LHCN-M2 (cell line): ENCODE data around the gene MAST3. TPM values are rescaled to one million over a fixed set of nuclear protein-coding genes. Genes with fewer than 3 reads are reported as not detected.
"Not testable (repeated sequence)": the region's sequence is repeated elsewhere in the genome, so short reads cannot be mapped to it uniquely, and the experiment has no call there.

Source experiments
- DNase-seq: peaks from one replicate; pipeline ENCODE4 v3.0.0-alpha.2; 2012; ENCODE audit warnings: low read depth
- total RNA-seq: library from RNA; depleted of rRNA; stranded (reverse); fragments of >200 nt; gene quantifications from 2 replicates; pipeline ENCODE4 v1.2.3, GENCODE V29; 2014

The MAST3 gene
- total RNA-seq, 1 experiment from 2014 or later: 2.2 TPM

- DNase-seq: peak; percentile 21
Measured at GRCh38 chr19:18157465-18158063, 60.0 kb downstream of the MAST3 start.

GRCh38 chr19:18158467-18158866, 60.9 kb downstream of the MAST3 start:
- DNase-seq: no peak

GRCh38 chr19:18159059-18159616, 61.6 kb downstream of the MAST3 start:
- not testable (repeated sequence) for DNase-seq

- DNase-seq: no peak
Measured at GRCh38 chr19:18159810-18160209, 62.2 kb downstream of the MAST3 start.

DNA sequence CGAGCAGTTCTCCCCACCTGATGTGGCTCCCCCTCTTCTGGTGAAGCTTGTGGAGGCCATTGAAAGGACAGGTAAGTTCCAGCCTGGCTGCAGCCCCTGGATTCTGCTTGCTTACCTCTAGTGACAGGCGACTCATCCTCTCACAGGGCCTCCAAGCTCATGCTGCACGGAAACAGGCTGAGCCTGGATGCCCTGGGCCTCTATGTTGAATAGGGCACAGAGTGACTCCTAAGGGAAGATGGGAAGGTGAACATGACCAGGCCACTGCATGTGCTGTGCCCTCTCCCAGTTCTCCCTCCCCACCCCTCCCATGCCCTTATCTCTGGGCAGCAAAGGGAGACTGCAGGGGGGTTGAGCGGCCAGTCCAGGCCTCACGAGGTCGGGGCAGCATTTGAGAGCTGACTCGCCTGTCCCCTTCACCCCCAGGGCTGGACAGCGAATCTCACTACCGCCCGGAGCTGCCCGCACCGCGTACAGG, 63.0 kb downstream of the MAST3 start:
- DNase-seq: no peak

DNA sequence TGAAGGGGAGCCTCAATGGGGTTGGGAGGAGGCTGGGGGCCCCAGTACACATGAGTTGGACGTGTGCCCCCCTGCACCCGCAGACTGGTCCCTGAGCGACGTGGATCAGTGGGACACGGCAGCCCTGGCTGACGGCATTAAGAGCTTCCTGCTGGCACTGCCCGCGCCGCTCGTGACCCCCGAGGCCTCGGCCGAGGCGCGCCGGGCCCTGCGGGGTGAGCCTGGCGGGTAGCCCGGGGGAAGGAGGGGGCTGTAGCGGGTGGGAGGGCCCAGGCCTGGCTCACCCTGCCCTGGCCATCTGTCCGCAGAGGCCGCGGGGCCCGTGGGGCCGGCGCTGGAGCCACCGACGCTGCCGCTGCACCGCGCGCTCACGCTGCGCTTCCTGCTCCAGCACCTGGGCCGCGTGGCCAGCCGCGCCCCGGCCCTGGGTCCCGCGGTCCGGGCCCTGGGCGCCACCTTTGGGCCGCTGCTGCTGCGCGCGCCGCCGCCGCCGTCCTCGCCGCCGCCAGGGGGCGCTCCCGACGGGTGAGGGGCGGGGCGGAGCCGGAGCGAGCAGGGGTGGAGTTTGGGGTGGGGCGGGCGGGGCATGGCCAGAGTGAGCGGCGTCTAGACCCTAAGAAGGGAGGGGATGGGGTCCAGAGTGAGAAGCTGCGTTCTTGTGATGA, 63.5 kb downstream of the MAST3 start:
- peak; percentile 48 for DNase-seq

- no peak for DNase-seq
Measured at GRCh38 chr19:18161636-18162002, 64.0 kb downstream of the MAST3 start.

GRCh38 chr19:18164072-18164471, 66.5 kb downstream of the MAST3 start:
- DNase-seq: no peak

GRCh38 chr19:18165794-18166544, 68.4 kb downstream of the MAST3 start:
- DNase-seq: no peak

GRCh38 chr19:18167011-18167410, 69.4 kb downstream of the MAST3 start:
- no peak for DNase-seq

DNA sequence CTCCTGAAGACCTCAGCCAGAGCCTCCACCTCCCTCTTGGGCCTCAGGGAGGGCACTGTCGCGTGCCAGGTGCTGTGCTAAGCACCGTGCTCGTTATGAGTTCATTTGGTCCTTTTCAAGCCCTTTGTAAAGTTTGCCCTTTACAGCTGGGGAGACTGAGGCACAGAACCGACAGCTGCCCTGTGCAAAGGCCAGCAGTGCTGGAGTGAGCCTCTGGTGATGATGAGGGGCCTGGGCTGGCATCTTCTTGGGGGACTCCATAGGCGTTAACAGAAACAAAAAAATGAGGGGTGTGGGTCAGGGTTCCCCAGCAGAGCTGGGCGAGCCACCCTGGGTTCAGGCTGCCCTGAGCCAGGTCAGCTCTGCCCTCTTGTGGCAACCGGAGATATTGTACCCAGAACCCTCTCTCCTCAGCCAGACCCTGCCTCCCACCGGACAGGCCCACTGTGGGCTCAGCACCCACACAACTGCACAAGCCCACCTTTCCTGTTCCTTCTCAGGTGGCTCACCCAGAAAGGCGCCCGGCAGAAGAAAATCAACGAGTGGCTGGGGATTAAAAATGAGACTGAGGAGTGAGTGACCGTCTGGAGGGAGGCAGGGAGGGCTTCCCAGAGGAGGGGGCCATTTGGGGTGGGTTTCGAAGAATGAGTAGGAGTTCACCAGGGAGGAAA, 70.5 kb downstream of the MAST3 start:
- DNase-seq: peak; percentile 17

- DNase-seq: no peak
Measured at GRCh38 chr19:18168673-18169381, 71.2 kb downstream of the MAST3 start.

- DNase-seq: no peak
Measured at GRCh38 chr19:18170714-18171255, 73.2 kb downstream of the MAST3 start.

DNA sequence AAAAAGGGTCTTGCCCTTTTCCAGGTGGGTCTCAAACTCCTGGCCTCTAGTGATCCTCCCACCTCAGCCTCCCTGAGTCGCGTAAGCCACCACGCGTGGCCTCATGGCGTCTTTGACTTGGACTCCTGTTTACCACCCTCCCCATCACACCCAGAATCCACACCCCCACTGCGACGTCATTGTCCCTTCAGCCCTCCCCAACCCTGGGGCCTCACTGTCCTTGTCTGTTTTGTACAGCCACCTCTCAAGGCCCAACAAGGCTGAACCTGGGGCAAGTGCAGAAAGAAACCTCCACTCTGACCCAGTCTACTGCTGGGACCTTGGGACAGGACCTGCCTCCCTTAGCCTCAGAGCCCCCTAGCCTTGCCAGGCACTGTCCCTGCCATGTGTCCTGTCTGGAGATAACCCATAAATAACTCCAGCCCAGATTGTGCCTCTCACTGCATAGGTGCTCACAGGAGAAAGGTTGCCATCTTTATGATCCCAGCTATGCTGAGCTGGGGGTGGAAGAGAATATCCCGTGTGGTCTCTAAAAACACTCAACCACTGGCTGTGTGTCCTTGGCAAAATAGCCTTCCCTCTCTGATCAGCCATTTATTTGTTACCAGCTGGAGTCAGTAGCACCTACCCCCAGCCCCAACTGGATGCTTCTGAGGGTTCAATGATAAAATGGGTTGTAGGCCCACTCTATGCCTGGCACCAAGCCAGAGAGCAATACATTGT, 74.2 kb downstream of the MAST3 start:
- no peak for DNase-seq

- DNase-seq: no peak
Measured at GRCh38 chr19:18172331-18173053, 74.9 kb downstream of the MAST3 start.

- peak; percentile 58 for DNase-seq
Measured at GRCh38 chr19:18173054-18173571, 75.5 kb downstream of the MAST3 start.

GRCh38 chr19:18173572-18174288, 76.2 kb downstream of the MAST3 start, which contains the start of gene IFI30:
IFI30 (plus strand) TSS chr19:18173813; CDS start chr19:18173842, 29 bp downstream.
- peak; percentile 44 for DNase-seq

DNA sequence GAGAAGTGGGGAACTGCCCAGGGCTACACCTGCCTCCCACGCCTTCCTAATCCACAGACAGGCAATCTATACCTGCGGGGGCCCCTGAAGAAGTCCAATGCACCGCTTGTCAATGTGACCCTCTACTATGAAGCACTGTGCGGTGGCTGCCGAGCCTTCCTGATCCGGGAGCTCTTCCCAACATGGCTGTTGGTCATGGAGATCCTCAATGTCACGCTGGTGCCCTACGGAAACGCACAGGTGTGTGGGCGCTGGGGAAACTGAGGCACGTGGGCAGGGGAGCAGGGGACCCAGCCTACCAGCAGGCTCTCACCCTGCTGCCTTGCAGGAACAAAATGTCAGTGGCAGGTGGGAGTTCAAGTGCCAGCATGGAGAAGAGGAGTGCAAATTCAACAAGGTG, 77.4 kb downstream of the MAST3 start:
- DNase-seq: no peak
